Activated CD8-positive, alpha-beta T cell treated with anti-CD3 and anti-CD28 coated beads, Interleukin-2, amount 10 ng/mL, durations not matched to agents 7 days and 5 days (primary cell): ENCODE measurements around the gene P4HB. TPM values are rescaled to one million over a fixed set of nuclear protein-coding genes. Genes with fewer than 3 reads are reported as not detected.

ENCODE experiments used
- ATAC-seq: fragments of 150-1000 bp; cut with Tn5 transposase; one replicate; pipeline ENCODE4 v1.10.0; 2021; ENCODE audit warnings: moderate library complexity
- CTCF ChIA-PET: fragments of 350-600 bp; sonication (Branson Sonifier 250); formaldehyde crosslinking; loops from one replicate; lab custom pipeline; 2021; ENCODE audit warnings: antibody characterized with exemption; lab: Charles Lee
- POLR2A ChIA-PET: fragments of 350-600 bp; sonication (Branson Sonifier 250); formaldehyde crosslinking; loops from one replicate; lab custom pipeline; 2021; ENCODE audit warnings: antibody characterized with exemption; lab: Charles Lee
- DNase-seq: peaks from one replicate; pipeline ENCODE4 v3.0.0-alpha.2; 2020
- H3K27ac Mint-ChIP-seq: one replicate; pipeline ENCODE4 v1.8.0; 2021; ENCODE audit warnings: mild to moderate bottlenecking, mixed read lengths
- H3K27me3 Mint-ChIP-seq: one replicate; pipeline ENCODE4 v1.8.0; 2021; ENCODE audit warnings: low read depth, mixed read lengths
- H3K36me3 Mint-ChIP-seq: one replicate; pipeline ENCODE4 v1.8.0; 2021; ENCODE audit warnings: low read depth, mixed read lengths
- H3K4me1 Mint-ChIP-seq: one replicate; pipeline ENCODE4 v1.8.0; 2021; ENCODE audit warnings: low read depth, mixed read lengths
- H3K4me3 Mint-ChIP-seq: one replicate; pipeline ENCODE4 v1.8.0; 2021; ENCODE audit warnings: mild to moderate bottlenecking, mixed read lengths
- H3K9me3 Mint-ChIP-seq: one replicate; pipeline ENCODE4 v1.8.0; 2022; ENCODE audit warnings: mixed read lengths; ENCODE audit not compliant: insufficient read depth
- total RNA-seq, 2 experiments: library from RNA; stranded (reverse); gene quantifications; one replicate each; pipeline ENCODE4 v1.2.3, GENCODE V29; 2021

Gene P4HB
- total RNA-seq, 2 experiments from 2014 or later: 474 to 498 TPM

- ATAC-seq (no peak), DNase-seq (no peak)
- Mint-ChIP-seq H3K27me3 (no peaks in the 10 kb centered on the region), H3K27ac (peak overlapping the region; percentile 50), H3K9me3 (no peaks in the 10 kb centered on the region), H3K36me3 (peaks cover 57% of the 10 kb centered on the region), H3K4me1 (peaks cover 33% of the 10 kb centered on the region), H3K4me3 (peak overlapping the region; percentile 91)
- ChIA-PET CTCF (interaction anchor here (0.9 kb wide), 1 partner anchor 20 kb away, joined by 4 read pairs; no protein-coding TSS in a partner anchor), POLR2A (interaction anchor here (0.5 kb wide), 2 partner anchors 88 to 131 kb away, joined by 3 to 6 read pairs; no protein-coding TSS in a partner anchor)
These were observed 29.3 kb upstream of the P4HB start for GRCh38 chr17:81889602-81890001.

- ChIA-PET POLR2A (interaction anchor here (0.5 kb wide), 2 partner anchors 88 to 131 kb away, joined by 3 to 6 read pairs; no protein-coding TSS in a partner anchor), CTCF (interaction anchor here (0.9 kb wide), 1 partner anchor 20 kb away, joined by 4 read pairs; no protein-coding TSS in a partner anchor)
- DNase-seq (no peak), ATAC-seq (no peak)
- no peaks in the 10 kb centered on the region for H3K9me3 Mint-ChIP-seq
- peaks cover 58% of the 10 kb centered on the region for H3K36me3 Mint-ChIP-seq
- peak overlapping the region; percentile 91 for H3K4me3 Mint-ChIP-seq
- peaks cover 38% of the 10 kb centered on the region for H3K4me1 Mint-ChIP-seq
- H3K27ac Mint-ChIP-seq: peak overlapping the region; percentile 50
- no peaks in the 10 kb centered on the region for H3K27me3 Mint-ChIP-seq
These were observed 28.8 kb upstream of the P4HB start for GRCh38 chr17:81888988-81889595.

- Mint-ChIP-seq H3K4me1 (peaks cover 37% of the 10 kb centered on the region), H3K36me3 (peaks cover 57% of the 10 kb centered on the region), H3K27me3 (no peaks in the 10 kb centered on the region), H3K4me3 (peak overlapping the region; percentile 32), H3K27ac (peak overlapping the region; percentile 50), H3K9me3 (no peaks in the 10 kb centered on the region)
- DNase-seq: no peak
- POLR2A ChIA-PET: no interaction called here
- CTCF ChIA-PET: no interaction called here
- no peak for ATAC-seq
These were observed 28.0 kb upstream of the P4HB start for GRCh38 chr17:81888105-81888987.

- ChIA-PET POLR2A (interaction anchor here (1.4 to 1.9 kb wide), 3 partner anchors 9 to 16 kb away, joined by 3 to 8 read pairs (median 6); partner anchors contain the start of gene ARHGDIA), CTCF (no interaction called here)
- no peak for ATAC-seq
- H3K27me3 Mint-ChIP-seq: no peaks in the 10 kb centered on the region
- peaks cover 32% of the 10 kb centered on the region for H3K4me1 Mint-ChIP-seq
- H3K9me3 Mint-ChIP-seq: no peaks in the 10 kb centered on the region
- no peak for DNase-seq
- H3K36me3 Mint-ChIP-seq: peaks cover 65% of the 10 kb centered on the region
- H3K27ac Mint-ChIP-seq: peak overlapping the region; percentile 74
- no peak overlapping the region for H3K4me3 Mint-ChIP-seq
These were observed 25.7 kb upstream of the P4HB start for GRCh38 chr17:81885869-81886548.

GRCh38 chr17:81885454-81885853 lies 25.1 kb upstream of the P4HB start:
- Mint-ChIP-seq H3K4me3 (no peak overlapping the region), H3K4me1 (peaks cover 31% of the 10 kb centered on the region), H3K36me3 (peaks cover 66% of the 10 kb centered on the region), H3K9me3 (no peaks in the 10 kb centered on the region), H3K27ac (peak overlapping the region; percentile 74), H3K27me3 (no peaks in the 10 kb centered on the region)
- no peak for DNase-seq
- ChIA-PET POLR2A (interaction anchor here (0.8 to 1.9 kb wide), 5 partner anchors 8 to 23 kb away, joined by 4 to 8 read pairs (median 5); partner anchors contain the start of gene ARHGDIA), CTCF (no interaction called here)
- ATAC-seq: no peak

GRCh38 chr17:81884968-81885367 lies 24.6 kb upstream of the P4HB start:
- H3K36me3 Mint-ChIP-seq: peaks cover 63% of the 10 kb centered on the region
- DNase-seq: no peak
- POLR2A ChIA-PET: interaction anchor here (0.7 to 1.5 kb wide), 4 partner anchors 9 to 22 kb away, joined by 4 to 5 read pairs (median 4); no protein-coding TSS in a partner anchor
- no peaks in the 10 kb centered on the region for H3K27me3 Mint-ChIP-seq
- no peak overlapping the region for H3K4me3 Mint-ChIP-seq
- H3K9me3 Mint-ChIP-seq: no peaks in the 10 kb centered on the region
- peak overlapping the region; percentile 74 for H3K27ac Mint-ChIP-seq
- H3K4me1 Mint-ChIP-seq: peaks cover 26% of the 10 kb centered on the region
- CTCF ChIA-PET: interaction anchor here (0.7 kb wide), 1 partner anchor 9 kb away, joined by 3 read pairs; no protein-coding TSS in a partner anchor
- peak; percentile 15 for ATAC-seq

GRCh38 chr17:81884520-81884919 lies 24.2 kb upstream of the P4HB start:
- CTCF ChIA-PET: interaction anchor here (0.7 kb wide), 1 partner anchor 9 kb away, joined by 3 read pairs; no protein-coding TSS in a partner anchor

GRCh38 chr17:81879121-81879520 lies 18.8 kb upstream of the P4HB start:
- H3K4me3 Mint-ChIP-seq: no peak overlapping the region
- no peak for DNase-seq
- no peak overlapping the region for H3K27ac Mint-ChIP-seq
- no peak for ATAC-seq
- H3K36me3 Mint-ChIP-seq: peaks cover 46% of the 10 kb centered on the region
- ChIA-PET CTCF (interaction anchor here (1.4 to 1.7 kb wide), 2 partner anchors 9 to 278 kb away, joined by 3 read pairs; no protein-coding TSS in a partner anchor), POLR2A (interaction anchor here (1.2 kb wide), 1 partner anchor 8 kb away, joined by 6 read pairs; the partner anchor contains the start of gene ARHGDIA)
- H3K4me1 Mint-ChIP-seq: peaks cover 6% of the 10 kb centered on the region
- no peaks in the 10 kb centered on the region for H3K27me3 Mint-ChIP-seq
- H3K9me3 Mint-ChIP-seq: no peaks in the 10 kb centered on the region

More at GRCh38 chr17:81884520-81884919, 24.2 kb upstream of the P4HB start:
- H3K4me1 Mint-ChIP-seq: peaks cover 25% of the 10 kb centered on the region
- H3K4me3 Mint-ChIP-seq: no peak overlapping the region
- H3K36me3 Mint-ChIP-seq: peaks cover 62% of the 10 kb centered on the region
- ATAC-seq: peak; percentile 27
- POLR2A ChIA-PET: interaction anchor here (0.7 to 1.5 kb wide), 4 partner anchors 9 to 22 kb away, joined by 3 to 4 read pairs (median 4); no protein-coding TSS in a partner anchor
- H3K27ac Mint-ChIP-seq: no peak overlapping the region
- no peaks in the 10 kb centered on the region for H3K27me3 Mint-ChIP-seq
- no peak for DNase-seq
- no peaks in the 10 kb centered on the region for H3K9me3 Mint-ChIP-seq

- Mint-ChIP-seq H3K36me3 (peaks cover 44% of the 10 kb centered on the region), H3K4me1 (peaks cover 5% of the 10 kb centered on the region), H3K27me3 (no peaks in the 10 kb centered on the region), H3K4me3 (no peak overlapping the region), H3K9me3 (no peaks in the 10 kb centered on the region), H3K27ac (no peak overlapping the region)
- DNase-seq (no peak), ATAC-seq (no peak)
- ChIA-PET CTCF (no interaction called here), POLR2A (no interaction called here)
These were observed 18.0 kb upstream of the P4HB start for GRCh38 chr17:81878294-81878693.

GRCh38 chr17:81877569-81877968 lies 17.2 kb upstream of the P4HB start:
- Mint-ChIP-seq H3K4me1 (peaks cover 11% of the 10 kb centered on the region), H3K9me3 (no peaks in the 10 kb centered on the region), H3K4me3 (no peak overlapping the region), H3K36me3 (peaks cover 48% of the 10 kb centered on the region), H3K27me3 (no peaks in the 10 kb centered on the region), H3K27ac (no peak overlapping the region)
- DNase-seq (no peak), ATAC-seq (no peak)
- POLR2A ChIA-PET: interaction anchor here (1.6 kb wide), 1 partner anchor 9 kb away, joined by 6 read pairs; no protein-coding TSS in a partner anchor
- CTCF ChIA-PET: no interaction called here
